ENCODE data around the gene PDGFD.
A peak's percentile ranks its signal among the peaks of the same experiment; 100 is the strongest.

PDGFD gene

DNA sequence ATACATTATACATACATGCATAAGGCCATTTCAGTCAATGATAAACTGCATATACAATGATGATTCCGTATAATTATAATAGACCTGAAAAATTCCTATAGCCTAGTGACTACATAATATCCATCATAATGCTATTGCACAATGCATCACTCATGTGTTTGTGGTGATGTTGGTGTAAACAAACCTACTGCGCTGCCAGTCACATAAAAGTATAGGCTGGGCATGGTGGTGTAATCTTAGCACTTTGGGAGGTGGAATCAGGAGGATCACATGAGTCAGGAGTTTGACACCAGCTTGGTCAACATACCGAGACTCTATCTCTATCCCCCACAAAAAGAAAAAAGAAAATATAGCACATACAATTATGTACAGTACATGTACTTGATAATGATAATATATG, 291.2 kb downstream of the PDGFD start:
- no peak for DNase-seq

DNA sequence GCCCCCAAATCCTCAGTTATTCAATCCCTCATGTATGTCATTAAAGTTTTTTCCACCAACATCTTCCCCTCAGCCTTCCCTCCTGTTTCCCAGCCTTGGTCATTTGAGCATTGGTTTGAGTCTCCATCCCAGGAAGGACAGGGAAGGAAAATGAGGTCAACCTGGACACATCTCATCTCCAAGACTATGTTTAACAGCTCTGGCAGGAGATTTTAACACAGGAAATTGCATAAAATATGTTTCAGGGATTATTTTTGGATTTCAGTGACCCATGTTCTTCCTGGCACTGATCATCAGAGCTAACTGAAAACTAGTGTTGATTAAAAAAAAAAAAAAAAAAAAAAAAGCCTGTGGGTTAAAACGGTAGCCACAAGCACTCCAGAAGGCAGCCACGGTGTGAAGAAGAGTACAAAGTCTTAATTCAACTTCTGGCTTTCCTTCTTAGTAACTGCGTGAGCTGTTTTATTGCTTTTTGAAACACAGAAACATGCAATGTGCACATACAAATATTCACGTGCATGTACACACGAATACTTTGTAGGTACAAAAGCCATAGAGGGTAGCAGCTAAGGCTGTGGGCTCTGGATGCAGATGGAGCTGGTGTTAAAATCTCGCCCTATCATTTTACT, 291.9 kb downstream of the PDGFD start:
- DNase-seq, result no peak

DNA sequence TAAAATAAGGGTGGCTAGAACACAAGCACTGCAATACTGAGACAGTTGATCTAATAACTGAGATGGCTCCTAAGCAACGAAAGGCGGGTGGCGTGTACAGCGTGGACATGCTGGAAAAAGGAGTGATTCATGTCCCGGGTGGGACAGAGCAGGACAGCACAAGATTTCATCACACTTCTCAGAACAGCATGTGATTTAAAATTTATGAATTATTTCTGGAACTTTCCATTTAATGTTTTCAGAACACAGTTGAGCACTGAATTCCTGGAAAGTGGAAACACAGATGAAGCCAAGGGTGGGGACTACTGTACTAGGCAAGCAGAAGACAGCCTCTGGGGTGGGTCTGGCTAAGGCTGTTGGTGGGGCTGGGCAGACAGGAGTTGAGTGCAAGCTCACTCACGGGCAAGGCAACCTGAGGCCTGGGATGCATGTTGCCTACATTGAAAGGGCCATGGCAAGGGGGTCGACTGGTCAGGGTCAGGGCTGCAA, 293.1 kb downstream of the PDGFD start:
- DNase-seq, result no peak

DNA sequence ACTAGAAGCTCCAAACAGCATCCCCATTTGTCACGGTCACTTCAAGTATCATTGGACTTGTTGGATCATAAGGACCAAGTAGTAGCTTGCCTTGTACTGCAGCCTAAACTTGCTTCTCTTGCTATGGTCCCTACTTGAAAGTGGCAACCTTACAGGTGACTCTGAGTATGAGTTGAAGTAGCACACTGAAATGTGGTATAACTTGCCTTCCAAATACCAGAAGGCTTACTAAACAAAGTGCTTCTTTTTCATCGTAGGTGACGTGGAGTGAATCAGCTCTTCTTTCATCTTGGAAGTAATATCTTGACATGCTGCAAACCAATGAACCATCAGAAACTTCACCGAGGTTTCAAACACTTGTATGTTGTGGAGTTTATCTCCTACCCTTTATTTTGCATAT, 296.5 kb downstream of the PDGFD start:
- DNase-seq, result no peak

DNA sequence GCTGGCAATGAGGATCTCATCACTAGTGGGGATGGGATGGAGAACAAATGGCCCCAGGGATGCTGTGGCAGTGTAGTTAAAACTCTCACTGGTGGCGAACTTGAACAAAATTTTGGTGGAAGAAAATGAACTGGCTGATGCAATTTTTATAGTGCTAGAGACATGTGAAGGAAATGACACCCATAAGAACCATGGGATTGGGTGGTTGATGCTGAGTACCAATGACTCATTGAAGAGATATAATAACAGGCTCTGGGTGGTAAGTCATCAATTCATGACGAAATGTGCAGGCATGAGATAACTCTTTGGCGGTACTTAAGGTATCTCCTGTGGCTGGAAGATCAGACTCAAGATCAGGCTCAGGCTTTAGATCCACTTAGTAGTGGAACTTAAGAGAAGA, 300.4 kb downstream of the PDGFD start:
- peak; percentile 33 for DNase-seq

DNA sequence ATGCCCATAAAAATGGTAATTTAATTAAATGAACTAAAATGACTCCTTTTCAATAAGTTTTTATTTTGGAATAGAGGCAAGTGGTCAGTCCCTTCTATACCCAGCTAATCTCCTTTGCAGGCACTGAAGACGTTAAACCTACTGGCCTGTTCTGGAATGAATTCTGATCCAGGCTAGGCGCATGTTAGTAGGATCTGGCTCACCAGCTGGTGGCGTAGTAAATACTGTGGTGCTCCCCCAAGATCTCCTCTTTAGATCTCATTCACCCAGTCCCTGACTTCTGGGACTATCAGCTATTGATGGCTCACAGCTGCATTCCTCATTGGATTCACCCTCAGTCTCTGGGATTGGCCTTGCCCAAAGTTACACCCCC, 301.2 kb downstream of the PDGFD start:
- no peak for DNase-seq

DNA sequence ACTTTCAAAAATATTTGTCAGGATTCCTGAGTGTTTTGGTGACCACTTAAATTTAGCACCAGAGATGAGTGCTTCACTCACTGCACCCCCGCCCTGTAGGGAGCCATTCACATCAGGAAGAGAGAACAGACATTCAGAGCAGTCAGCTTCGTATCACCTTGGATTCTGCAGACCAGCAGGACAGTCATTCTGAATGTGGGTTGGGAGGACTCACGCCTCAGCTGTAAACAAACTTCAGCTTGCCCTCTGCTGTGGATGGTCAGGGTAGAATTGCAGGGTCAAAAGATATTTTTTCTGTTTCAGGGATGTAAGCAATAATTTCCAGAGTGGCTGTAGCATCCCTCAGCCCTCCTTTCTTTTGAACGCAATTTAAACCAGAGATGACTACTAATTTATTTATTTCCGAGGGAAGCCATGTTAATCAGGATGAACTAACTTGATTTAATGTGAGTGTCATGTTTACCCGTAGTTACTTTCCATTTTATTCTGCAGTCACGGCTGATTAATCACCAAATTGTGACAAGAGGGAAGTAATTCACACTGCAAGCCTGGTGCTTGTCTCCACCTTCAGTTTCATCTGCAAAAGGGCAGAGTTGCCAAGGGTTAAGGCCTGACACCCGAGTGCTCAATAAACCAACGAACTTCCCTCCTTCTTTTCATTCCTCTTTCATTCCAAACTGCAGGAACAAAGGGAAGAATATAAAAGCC, 301.7 kb downstream of the PDGFD start:
- DNase-seq, result no peak

Data from NCI-H226 (cell line).